Smooth muscle cell (in vitro differentiated cells): ENCODE results near the gene RTTN. TPM values are rescaled to one million over a fixed set of nuclear protein-coding genes. Genes with fewer than 3 reads are reported as not detected.

Experiments used
- DNase-seq: peaks from one replicate; lab custom pipeline; 2025; ENCODE audit not compliant: unreplicated experiment; lab: John Stamatoyannopoulos, UW
- H2AFZ ChIP-seq: fragments of 200-600 bp; sonication (generic); 2 replicates; pipeline ENCODE4 v1.6.0; 2016; ENCODE audit warnings: antibody characterized with exemption, low read depth, mild to moderate bottlenecking
- H3F3A ChIP-seq: fragments of 200-600 bp; sonication (generic); 2 replicates; pipeline ENCODE4 v1.6.0; 2017; ENCODE audit warnings: antibody characterized with exemption, low read depth
- H3K27ac ChIP-seq: fragments of 200-600 bp; sonication (generic); 2 replicates; pipeline ENCODE4 v1.5.1; 2016; ENCODE audit warnings: low read depth, mild to moderate bottlenecking
- H3K27me3 ChIP-seq: fragments of 200-600 bp; sonication (generic); 2 replicates; pipeline ENCODE4 v1.6.1; 2016; ENCODE audit warnings: low read depth, mild to moderate bottlenecking
- H3K36me3 ChIP-seq: fragments of 200-600 bp; sonication (generic); 2 replicates; pipeline ENCODE4 v1.5.1; 2016; ENCODE audit warnings: low read depth
- H3K4me1 ChIP-seq: fragments of 200-600 bp; sonication (generic); 2 replicates; pipeline ENCODE4 v1.5.1; 2016; ENCODE audit warnings: low read depth
- H3K4me2 ChIP-seq: fragments of 200-600 bp; sonication (generic); 2 replicates; pipeline ENCODE4 v1.6.0; 2016; ENCODE audit warnings: mild to moderate bottlenecking
- H3K4me3 ChIP-seq: fragments of 200-600 bp; sonication (generic); 2 replicates; pipeline ENCODE4 v1.5.1; 2016; ENCODE audit warnings: mild to moderate bottlenecking
- H3K79me2 ChIP-seq: fragments of 200-600 bp; sonication (generic); 2 replicates; pipeline ENCODE4 v1.6.0; 2016; ENCODE audit warnings: low read depth, mild to moderate bottlenecking
- H3K9ac ChIP-seq: fragments of 200-600 bp; sonication (generic); 2 replicates; pipeline ENCODE4 v1.6.0; 2016; ENCODE audit warnings: low read depth
- H3K9me3 ChIP-seq: fragments of 200-600 bp; sonication (generic); replicated peaks from 2 replicates; pipeline ENCODE4 v1.5.1; 2016; ENCODE audit warnings: low read depth
- H4K20me1 ChIP-seq: fragments of 200-600 bp; sonication (generic); 2 replicates; pipeline ENCODE4 v1.6.0; 2016; ENCODE audit warnings: low read depth
- WGBS: methylation state at CpG from one replicate; pipeline ENCODE4 v1.1.7; 2016; ENCODE audit warnings: low lambda C conversion rate; 5-methylcytosine and 5-hydroxymethylcytosine counted together
- polyA plus RNA-seq: library from polyadenylated mRNA; unstranded; fragments of >200 nt; fragmentation: Nextera tagmentation; extraction: Ambion mirVana; gene quantifications from 2 replicates; pipeline ENCODE4 v1.2.1, GENCODE V29; 2016
- total RNA-seq: library from RNA; depleted of rRNA; stranded (reverse); fragments of >200 nt; gene quantifications from 2 replicates; pipeline ENCODE4 v1.2.3, GENCODE V29; 2014
- TF ChIP-seq, protein P1 (sequence below): fragments of 200-600 bp; sonication (generic); IDR thresholded peaks from 2 replicates; pipeline ENCODE4 v1.5.1; 2017; ENCODE audit warnings: borderline replicate concordance, mild to moderate bottlenecking, antibody characterized with exemption; ENCODE audit not compliant: insufficient read depth, poor library complexity, severe bottlenecking

The RTTN gene
- total and polyA plus RNA-seq, 2 experiments from 2014 or later: 3.6 to 17.3 TPM

- DNase-seq: no peak
- H3K4me2 ChIP-seq: no peak overlapping the region
- H3K9me3 ChIP-seq: no peaks in the 10 kb centered on the region
- H3F3A ChIP-seq: no peaks in the 10 kb centered on the region
- H4K20me1 ChIP-seq: no peaks in the 10 kb centered on the region
- no peaks in the 10 kb centered on the region for H3K36me3 ChIP-seq
- no peaks in the 10 kb centered on the region for H3K27me3 ChIP-seq
- TF ChIP-seq, protein P1, sequence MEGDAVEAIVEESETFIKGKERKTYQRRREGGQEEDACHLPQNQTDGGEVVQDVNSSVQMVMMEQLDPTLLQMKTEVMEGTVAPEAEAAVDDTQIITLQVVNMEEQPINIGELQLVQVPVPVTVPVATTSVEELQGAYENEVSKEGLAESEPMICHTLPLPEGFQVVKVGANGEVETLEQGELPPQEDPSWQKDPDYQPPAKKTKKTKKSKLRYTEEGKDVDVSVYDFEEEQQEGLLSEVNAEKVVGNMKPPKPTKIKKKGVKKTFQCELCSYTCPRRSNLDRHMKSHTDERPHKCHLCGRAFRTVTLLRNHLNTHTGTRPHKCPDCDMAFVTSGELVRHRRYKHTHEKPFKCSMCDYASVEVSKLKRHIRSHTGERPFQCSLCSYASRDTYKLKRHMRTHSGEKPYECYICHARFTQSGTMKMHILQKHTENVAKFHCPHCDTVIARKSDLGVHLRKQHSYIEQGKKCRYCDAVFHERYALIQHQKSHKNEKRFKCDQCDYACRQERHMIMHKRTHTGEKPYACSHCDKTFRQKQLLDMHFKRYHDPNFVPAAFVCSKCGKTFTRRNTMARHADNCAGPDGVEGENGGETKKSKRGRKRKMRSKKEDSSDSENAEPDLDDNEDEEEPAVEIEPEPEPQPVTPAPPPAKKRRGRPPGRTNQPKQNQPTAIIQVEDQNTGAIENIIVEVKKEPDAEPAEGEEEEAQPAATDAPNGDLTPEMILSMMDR: no peak
- no peak overlapping the region for H3K27ac ChIP-seq
- no peak overlapping the region for H2AFZ ChIP-seq
- H3K9ac ChIP-seq: no peak overlapping the region
- no peak overlapping the region for H3K4me3 ChIP-seq
- WGBS: 93% methylated on average over 2 of the region's 2 CpGs
- no peaks in the 10 kb centered on the region for H3K4me1 ChIP-seq
- no peaks in the 10 kb centered on the region for H3K79me2 ChIP-seq
Observed at GRCh38 chr18:69981948-69982347, 223.5 kb downstream of the RTTN start.

DNA sequence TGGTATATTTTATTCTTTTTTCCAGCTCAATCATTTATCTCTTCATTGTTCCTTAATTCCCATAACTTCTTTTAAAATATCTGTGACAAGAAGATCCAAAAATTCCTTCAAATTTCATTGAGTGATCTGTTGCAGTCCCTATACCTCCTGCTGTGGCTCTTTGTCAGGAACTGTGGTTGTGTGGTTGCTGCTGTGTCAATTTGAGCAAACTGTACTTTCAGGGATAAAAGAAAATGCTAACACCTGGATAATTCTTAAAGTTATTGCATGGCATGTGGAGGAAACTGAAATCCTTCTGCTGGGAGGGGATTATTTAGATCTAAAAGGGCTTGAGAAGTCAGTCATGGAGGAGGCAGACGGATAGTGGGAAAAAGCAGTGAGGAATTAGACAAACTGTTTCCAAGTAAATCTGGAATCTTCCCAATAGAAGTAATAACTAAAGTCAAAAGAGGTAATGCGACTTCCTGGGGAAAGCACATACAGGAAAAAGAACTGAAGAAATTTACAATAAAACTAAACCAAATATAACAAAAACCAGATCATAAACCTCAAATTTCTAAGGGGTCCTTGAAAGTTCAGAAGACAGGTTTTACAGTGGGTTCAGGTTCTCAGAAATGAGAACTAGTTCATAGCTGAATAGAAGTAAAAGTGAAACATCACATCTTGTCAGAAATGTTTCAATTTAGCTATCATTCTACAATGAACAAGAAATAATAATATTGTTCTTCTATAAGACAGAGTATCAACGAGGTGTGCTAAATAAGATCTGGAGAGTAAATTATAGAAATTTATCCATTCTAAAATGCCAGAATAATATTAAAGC, 224.3 kb downstream of the RTTN start:
- no peaks in the 10 kb centered on the region for H3K4me1 ChIP-seq
- 83% methylated on average over 3 of the region's 3 CpGs for WGBS
- no peaks in the 10 kb centered on the region for H3K36me3 ChIP-seq
- TF ChIP-seq, protein P1: no peak
- no peaks in the 10 kb centered on the region for H3K27me3 ChIP-seq
- no peaks in the 10 kb centered on the region for H3K9me3 ChIP-seq
- H3F3A ChIP-seq: no peaks in the 10 kb centered on the region
- no peak overlapping the region for H2AFZ ChIP-seq
- no peak overlapping the region for H3K4me2 ChIP-seq
- H3K27ac ChIP-seq: no peak overlapping the region
- H3K4me3 ChIP-seq: no peak overlapping the region
- H3K79me2 ChIP-seq: no peaks in the 10 kb centered on the region
- no peak for DNase-seq
- no peak overlapping the region for H3K9ac ChIP-seq
- no peaks in the 10 kb centered on the region for H4K20me1 ChIP-seq

DNA sequence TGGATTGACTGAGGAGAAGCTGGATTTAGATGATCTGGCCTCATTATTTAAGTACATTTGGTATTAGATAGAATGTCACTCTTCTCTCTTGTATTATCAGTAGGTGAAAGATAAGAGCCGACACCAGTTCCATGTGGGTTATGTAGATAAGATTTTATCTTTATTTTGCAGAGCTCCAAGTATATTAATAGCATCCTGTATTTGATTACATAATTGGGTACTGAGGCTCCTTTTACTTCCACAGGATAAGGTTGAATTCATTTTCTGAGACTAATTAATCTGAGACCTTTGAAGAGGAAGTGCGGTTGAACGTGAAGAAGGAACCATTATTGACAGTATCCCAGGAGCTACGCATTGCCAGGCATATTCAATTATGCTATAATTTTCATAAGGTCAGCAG, 225.0 kb downstream of the RTTN start:
- H3K4me2 ChIP-seq: no peak overlapping the region
- no peaks in the 10 kb centered on the region for H3K4me1 ChIP-seq
- DNase-seq: no peak
- no peak overlapping the region for H3K9ac ChIP-seq
- H3K79me2 ChIP-seq: no peaks in the 10 kb centered on the region
- 86% methylated on average over 4 of the region's 4 CpGs for WGBS
- no peak overlapping the region for H3K4me3 ChIP-seq
- no peaks in the 10 kb centered on the region for H3K36me3 ChIP-seq
- no peaks in the 10 kb centered on the region for H3K27me3 ChIP-seq
- TF ChIP-seq, protein P1: no peak
- no peak overlapping the region for H3K27ac ChIP-seq
- H3F3A ChIP-seq: no peaks in the 10 kb centered on the region
- H2AFZ ChIP-seq: no peak overlapping the region
- no peaks in the 10 kb centered on the region for H4K20me1 ChIP-seq
- H3K9me3 ChIP-seq: no peaks in the 10 kb centered on the region
